Measurements from ENCODE around the gene KIAA0232. TPM values are rescaled to one million over a fixed set of nuclear protein-coding genes. Genes with fewer than 3 reads are reported as not detected.

The KIAA0232 gene
- total and polyA plus RNA-seq, 9 of the 15 experiments (the other 6 are each of a cell fraction or from before 2014, with no cell fraction given): 3.5 to 17.4 (median 13.0) TPM

GRCh38 chr4:6912441-6912840, 129.9 kb downstream of the KIAA0232 start:
- Histone ChIP-seq H3K9me1 (ENCODE audit: control insufficient read depth, insufficient read depth, low read length) (no peaks in the 10 kb centered on the region), H3K4me2 (ENCODE audit: insufficient read depth, low read length) (peak overlapping the region; percentile 50), H3K9ac (ENCODE audit: insufficient read depth in 1 of 2, low read depth in 2 of 2, low read length in 2 of 2) (peak overlapping the region; percentile 45 to 63; a peak in 3 of 4 replicates), H3K27ac (ENCODE audit: extremely low read depth, low read depth, low read length) (peak overlapping the region; percentile 45; the same call in 2 of the 3 replicates), H3K79me2 (ENCODE audit: control insufficient read depth, insufficient read depth, low read length) (peaks cover 81% of the 10 kb centered on the region), H2AFZ (ENCODE audit: low read depth, low read length) (no peak overlapping the region), H3K27me3 (ENCODE audit: control insufficient read depth in 2 of 2, insufficient read depth in 2 of 2, low read length in 2 of 2) (no peaks in the 10 kb centered on the region; a peak in 1 of 5 replicates), H3K9me3 (replicated peaks; ENCODE audit: control insufficient read depth, insufficient read depth, low read depth, low read length) (no peaks in the 10 kb centered on the region), H3K4me3 (no peak overlapping the region), H3K4me1 (replicated peaks in 1 of 2; ENCODE audit: control insufficient read depth in 2 of 2, insufficient read depth in 2 of 2, low read length in 2 of 2) (peaks cover 71 to 80% of the 10 kb centered on the region in 2 experiments), H3K36me3 (ENCODE audit: control insufficient read depth, insufficient read depth, low read length) (peaks cover 24% of the 10 kb centered on the region; the same call in 2 of the 3 replicates), H4K20me1 (replicated peaks; ENCODE audit: control insufficient read depth, insufficient read depth, low read length) (no peaks in the 10 kb centered on the region)
- in situ Hi-C loops (cut with MboI): no loop called here
- ChIA-PET POLR2A (interaction anchor here (0.9 to 3.9 kb wide), 7 partner anchors 10 to 239 kb away, joined by 3 to 17 read pairs (median 4); a partner anchor contains a TSS), CTCF (ENCODE audit: low intra/inter-chr PET ratio) (interaction anchor here (0.6 kb wide), 1 partner anchor 60 kb away, joined by 3 read pairs; no protein-coding TSS in a partner anchor)
- ATAC-seq: no peak
- no TSS peak for BruUV-seq (replicated peaks)
- intact Hi-C loops (cut with micrococcal nuclease): no loop called here
- no peak for FAIRE-seq
- DNase-seq (ENCODE audit: extremely low read depth in 1 of 4, low spot score in 3 of 4): no peak
- 72% methylated on average over 4 of the region's 4 CpGs for WGBS (ENCODE audit: insufficient coverage, low coverage, missing lambda C conversion rate)
- TF ChIP-seq ATF7 (IDR thresholded peaks at IDR 0.05) (no peak), ETV1 (tag; conservative IDR thresholded peaks at IDR 0.05; ENCODE audit: low read depth) (no peak), FUS (optimal IDR thresholded peaks at IDR 0.05; ENCODE audit: low read depth, low read length) (no peak), ZNF318 (IDR thresholded peaks at IDR 0.05; ENCODE audit: borderline replicate concordance in 1 of 2, low read depth in 1 of 2) (no peak), POLR2A (conservative IDR thresholded peaks at IDR 0.05) (peak; percentile 29; the same call in 1 of the 2 replicates), MYC (IDR thresholded peaks at IDR 0.05; ENCODE audit: low read depth, low read length) (no peak), MYC (CRISPR knock-in tag; IDR thresholded peaks at IDR 0.05; ENCODE audit: borderline replicate concordance, low read depth) (no peak), GATAD2A (IDR thresholded peaks at IDR 0.05) (no peak)
- TF ChIP-seq, protein P1, sequence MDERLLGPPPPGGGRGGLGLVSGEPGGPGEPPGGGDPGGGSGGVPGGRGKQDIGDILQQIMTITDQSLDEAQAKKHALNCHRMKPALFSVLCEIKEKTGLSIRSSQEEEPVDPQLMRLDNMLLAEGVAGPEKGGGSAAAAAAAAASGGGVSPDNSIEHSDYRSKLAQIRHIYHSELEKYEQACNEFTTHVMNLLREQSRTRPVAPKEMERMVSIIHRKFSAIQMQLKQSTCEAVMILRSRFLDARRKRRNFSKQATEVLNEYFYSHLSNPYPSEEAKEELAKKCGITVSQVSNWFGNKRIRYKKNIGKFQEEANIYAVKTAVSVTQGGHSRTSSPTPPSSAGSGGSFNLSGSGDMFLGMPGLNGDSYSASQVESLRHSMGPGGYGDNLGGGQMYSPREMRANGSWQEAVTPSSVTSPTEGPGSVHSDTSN (CRISPR knock-in tag; IDR thresholded peaks at IDR 0.05; ENCODE audit: low read depth): no peak
- TF ChIP-seq, protein P1 (tag; conservative IDR thresholded peaks at IDR 0.05; ENCODE audit: low read depth): no peak

Measured in K562 (cell line).